GM18507 (cell line): ENCODE measurements around the gene USP49.

Experiments
- DNase-seq: peaks from one replicate; pipeline ENCODE4 v3.0.0; 2011; ENCODE audit warnings: low read depth; ENCODE audit not compliant: insufficient read length; ENCODE audit errors: extremely low spot score
- FAIRE-seq: peaks from 2 replicates; lab custom pipeline; 2011; peaks lifted over from hg19 to GRCh38; lab: Jason Lieb, UNC

USP49 gene

GRCh38 chr6:41932378-41932777, 37.2 kb upstream of the USP49 start:
- DNase-seq (no peak), FAIRE-seq (no peak)

- FAIRE-seq (no peak), DNase-seq (no peak)
Observed at GRCh38 chr6:41931792-41932191, 36.6 kb upstream of the USP49 start.

DNA sequence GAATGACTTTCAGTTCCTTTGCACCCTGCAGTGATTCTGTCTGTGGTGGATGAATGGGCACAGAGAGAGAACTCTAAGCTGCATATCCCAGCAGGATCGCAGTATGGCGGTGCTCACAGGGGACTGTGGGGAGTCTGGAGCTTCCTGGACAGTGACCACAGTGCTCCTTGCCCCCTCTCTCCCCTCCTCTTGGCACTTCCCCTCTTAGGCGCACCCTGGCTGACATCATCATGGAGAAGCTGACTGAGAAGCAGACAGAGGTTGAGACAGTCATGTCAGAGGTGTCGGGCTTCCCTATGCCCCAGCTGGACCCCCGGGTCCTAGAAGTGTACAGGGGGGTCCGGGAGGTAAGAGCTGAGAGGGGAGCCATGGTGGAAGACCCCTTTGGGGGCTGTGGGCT, 34.7 kb upstream of the USP49 start:
- FAIRE-seq (no peak), DNase-seq (no peak)

DNA sequence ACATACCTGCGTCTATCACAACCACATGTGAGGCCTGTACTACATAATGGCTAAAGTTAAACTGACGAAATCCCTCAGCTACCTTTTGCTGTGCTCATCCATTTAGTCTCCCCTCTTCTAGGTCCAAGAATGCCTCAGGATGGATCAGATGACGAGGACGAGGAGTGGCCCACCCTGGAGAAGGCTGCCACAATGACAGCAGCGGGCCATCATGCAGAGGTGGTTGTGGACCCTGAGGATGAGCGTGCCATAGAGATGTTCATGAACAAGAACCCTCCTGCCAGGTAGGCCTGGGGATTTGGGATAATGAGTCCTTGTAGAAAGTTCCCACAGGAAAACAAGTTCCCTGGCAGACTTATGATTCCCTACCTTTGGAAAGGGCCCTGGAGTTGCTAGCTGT, 32.1 kb upstream of the USP49 start:
- FAIRE-seq (no peak), DNase-seq (no peak)

DNA sequence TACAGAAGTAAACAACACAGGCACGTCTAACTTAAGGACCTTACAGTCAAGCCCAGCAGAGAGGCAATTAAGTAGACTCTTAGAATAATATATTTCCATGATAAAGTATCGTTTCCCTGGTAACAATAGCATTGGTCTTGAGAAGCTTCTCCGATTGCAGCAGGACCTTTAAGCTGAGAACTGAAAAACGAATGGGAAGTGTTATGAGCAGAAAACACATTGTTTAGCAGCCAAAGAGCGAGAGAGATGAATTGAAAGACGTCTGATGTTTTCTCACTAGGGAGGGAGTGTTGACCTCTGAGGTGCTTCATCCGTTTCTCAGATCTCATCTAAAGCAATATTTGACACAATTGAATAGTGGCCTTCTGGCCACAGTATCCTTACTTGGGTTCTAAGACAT, 27.0 kb upstream of the USP49 start:
- DNase-seq = no peak
- no peak for FAIRE-seq

- no peak for DNase-seq
- no peak for FAIRE-seq
Observed at GRCh38 chr6:41921712-41921998, 26.5 kb upstream of the USP49 start.

- DNase-seq = peak; percentile 95
- FAIRE-seq = peak; percentile 97
Observed at GRCh38 chr6:41920921-41921711, 25.9 kb upstream of the USP49 start, which contains the start of the genes BYSL and MED20. Gene BYSL (plus strand): TSS chr6:41921499. CDS start chr6:41921563, 64 bp downstream. Gene MED20 (minus strand): TSS chr6:41921139. CDS start chr6:41921018, 121 bp downstream.

- no peak for FAIRE-seq
- DNase-seq = no peak
Observed at GRCh38 chr6:41917528-41917927, 22.4 kb upstream of the USP49 start.

GRCh38 chr6:41914869-41915530, 19.8 kb upstream of the USP49 start:
- DNase-seq (no peak), FAIRE-seq (no peak)

GRCh38 chr6:41914343-41914742, 19.2 kb upstream of the USP49 start:
- FAIRE-seq = no peak
- no peak for DNase-seq

- DNase-seq = no peak
- FAIRE-seq = no peak
Observed at GRCh38 chr6:41909727-41910126, 14.6 kb upstream of the USP49 start.

GRCh38 chr6:41901882-41902519, 6.8 kb upstream of the USP49 start:
- FAIRE-seq = peak; percentile 24
- no peak for DNase-seq

GRCh38 chr6:41900861-41901260, 5.7 kb upstream of the USP49 start:
- no peak for FAIRE-seq
- DNase-seq = no peak

GRCh38 chr6:41896281-41896680, 1.1 kb upstream of the USP49 start:
- DNase-seq (no peak), FAIRE-seq (no peak)

DNA sequence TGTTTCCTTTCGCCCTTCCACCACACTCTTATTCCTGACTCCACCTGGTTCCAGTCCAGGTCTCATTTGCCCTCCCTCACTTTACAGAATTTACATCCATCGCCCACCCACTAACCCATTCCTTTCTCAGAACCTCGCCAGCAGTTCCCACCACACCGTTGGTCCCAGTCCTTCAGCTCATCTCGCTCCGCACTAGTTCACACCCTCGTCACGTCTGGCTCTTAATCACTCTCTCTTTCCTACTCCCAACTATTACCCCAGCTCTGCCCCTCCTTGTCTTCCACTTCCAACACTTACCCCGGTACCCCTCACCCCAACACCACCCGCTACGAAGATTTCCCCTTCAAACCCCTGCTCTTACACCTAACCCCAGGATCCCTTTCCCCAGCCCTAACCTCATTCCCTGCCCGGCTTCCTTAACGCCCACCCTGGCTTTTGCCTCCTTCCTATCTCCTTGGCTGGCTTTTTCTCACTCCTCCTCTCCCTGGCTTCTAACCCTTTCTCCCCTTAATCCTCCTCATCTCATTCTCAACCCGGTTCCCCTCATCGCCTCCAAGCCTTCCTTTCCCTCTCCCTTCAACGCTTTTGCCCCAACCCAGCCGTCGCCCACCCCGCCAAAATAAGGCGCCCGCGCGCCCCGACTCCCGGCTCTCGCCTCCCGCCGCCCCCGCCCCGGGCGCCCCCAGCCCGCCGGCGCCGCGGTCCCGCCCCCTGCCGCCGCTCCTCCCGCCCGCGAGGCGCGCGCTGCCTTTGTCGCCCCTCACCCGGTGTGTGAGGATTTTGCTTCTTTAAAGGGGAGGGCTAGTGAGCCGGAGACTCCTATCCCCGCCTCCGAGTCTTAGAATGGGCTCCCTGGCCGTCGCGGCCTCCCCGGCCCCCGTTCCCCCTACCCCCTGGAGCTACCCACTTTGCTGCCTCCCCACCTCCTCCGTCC, 542 bp downstream of the USP49 start:
- DNase-seq (no peak), FAIRE-seq (no peak)

- FAIRE-seq = no peak
- no peak for DNase-seq
Observed at GRCh38 chr6:41892921-41893564, 2.1 kb downstream of the USP49 start.

DNA sequence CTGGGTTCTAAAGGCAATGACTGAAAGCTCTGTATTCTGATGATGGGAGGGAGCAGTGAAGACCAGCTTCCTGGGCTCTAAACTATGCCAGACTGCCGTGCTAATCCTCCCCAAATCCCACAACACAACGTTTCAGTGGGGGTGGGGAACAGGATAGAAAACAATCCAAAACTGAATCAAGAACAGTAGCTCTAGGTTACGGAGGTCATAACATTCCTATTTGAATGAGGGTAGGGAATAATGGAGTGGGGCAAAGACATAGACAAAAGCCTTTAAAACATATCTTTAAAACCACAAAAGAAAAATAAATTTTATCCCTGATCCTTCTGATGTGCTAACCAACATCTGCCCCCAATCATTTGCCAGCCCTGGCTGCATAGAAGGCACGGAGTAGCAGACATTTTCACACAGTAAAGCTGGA, 7.8 kb downstream of the USP49 start:
- DNase-seq = no peak
- FAIRE-seq = no peak

GRCh38 chr6:41885930-41886329, 9.2 kb downstream of the USP49 start:
- DNase-seq (no peak), FAIRE-seq (no peak)

- no peak for FAIRE-seq
Observed at GRCh38 chr6:41884957-41885356, 10.2 kb downstream of the USP49 start.

More at GRCh38 chr6:41884957-41885356, 10.2 kb downstream of the USP49 start:
- DNase-seq = no peak
